Prostate gland (tissue), 2 donors: ENCODE measurements around the gene PPFIA3.

Source experiments
- CTCF ChIP-seq, 4 experiments: fragments of 200-600 bp in 2 of 4; fragments of 450-650 bp in 2 of 4; sonication (generic) in 2 of 4; IDR thresholded peaks; 1 replicate in 3 of 4; 2 replicates in 1 of 4; pipeline ENCODE4 v1.5.1; 2016 to 2019; ENCODE audit warnings: antibody characterized with exemption in 4 of 4, mild to moderate bottlenecking in 2 of 4, moderate library complexity in 2 of 4
- POLR2A ChIP-seq: fragments of 450-650 bp; IDR thresholded peaks from one replicate; pipeline ENCODE4 v1.6.1; 2016; ENCODE audit warnings: antibody characterized with exemption, mild to moderate bottlenecking
- POLR2AphosphoS5 ChIP-seq: sonication (generic); formaldehyde crosslinking; IDR thresholded peaks from one replicate; pipeline ENCODE4 v1.6.1; 2017; ENCODE audit warnings: antibody characterized with exemption

- TF ChIP-seq POLR2A (no peak), CTCF (IDR thresholded peaks at IDR 0.05) (peak; percentile 75 to 92 (median 79)), POLR2AphosphoS5 (peak; percentile 43)
Measured at GRCh38 chr19:49145573-49146407, 26.4 kb downstream of the PPFIA3 start.
